Endodermal cell (in vitro differentiated cells): ENCODE measurements around the gene RASSF4. TPM values are rescaled to one million over a fixed set of nuclear protein-coding genes. Genes with fewer than 3 reads are reported as not detected.

Experiments used
- DNase-seq: peaks from one replicate; pipeline ENCODE4 v3.0.0-alpha.2; 2017
- H3K27ac ChIP-seq: 2 replicates; pipeline ENCODE4 v1.5.1; 2013; ENCODE audit warnings: mild to moderate bottlenecking, low read depth, low read length, moderate library complexity
- H3K27me3 ChIP-seq: 2 replicates; pipeline ENCODE4 v1.6.1; 2013; ENCODE audit warnings: mild to moderate bottlenecking, low read length, moderate library complexity; ENCODE audit not compliant: insufficient read depth, control insufficient read depth, poor library complexity, severe bottlenecking
- H3K36me3 ChIP-seq: 2 replicates; pipeline ENCODE4 v1.7.0; 2013; ENCODE audit warnings: mild to moderate bottlenecking, low read length, moderate library complexity; ENCODE audit not compliant: control insufficient read depth, insufficient read depth
- H3K4me1 ChIP-seq: one replicate; pipeline ENCODE4 v1.7.0; 2013; ENCODE audit warnings: low read length; ENCODE audit not compliant: control insufficient read depth, insufficient read depth
- H3K4me3 ChIP-seq: 2 replicates; pipeline ENCODE4 v1.5.1; 2013; ENCODE audit warnings: mild to moderate bottlenecking, low read length, moderate library complexity
- H3K9ac ChIP-seq: 2 replicates; pipeline ENCODE4 v1.6.1; 2013; ENCODE audit warnings: mild to moderate bottlenecking, low read length, moderate library complexity; ENCODE audit not compliant: poor library complexity, severe bottlenecking; ENCODE audit errors: extremely low read depth
- H3K9me3 ChIP-seq: 2 replicates; pipeline ENCODE4 v1.6.1; 2013; ENCODE audit warnings: mild to moderate bottlenecking, low read length, moderate library complexity; ENCODE audit not compliant: control insufficient read depth
- H3K27ac Mint-ChIP-seq: 2 replicates; pipeline ENCODE4 v1.8.0; 2020; ENCODE audit warnings: mixed read lengths
- H3K27me3 Mint-ChIP-seq: 2 replicates; pipeline ENCODE4 v1.8.0; 2021; ENCODE audit warnings: mild to moderate bottlenecking, mixed read lengths; ENCODE audit not compliant: insufficient read depth
- H3K36me3 Mint-ChIP-seq: 2 replicates; pipeline ENCODE4 v1.8.0; 2020; ENCODE audit warnings: low read depth, mixed read lengths
- H3K4me1 Mint-ChIP-seq: 2 replicates; pipeline ENCODE4 v1.8.0; 2020; ENCODE audit warnings: mixed read lengths
- H3K4me3 Mint-ChIP-seq: 2 replicates; pipeline ENCODE4 v1.8.0; 2020; ENCODE audit warnings: mild to moderate bottlenecking, moderate library complexity, mixed read lengths
- H3K9me3 Mint-ChIP-seq: 2 replicates; pipeline ENCODE4 v1.8.0; 2020; ENCODE audit warnings: mild to moderate bottlenecking, mixed read lengths
- total RNA-seq, 2 donors: library from RNA; stranded (reverse); fragmentation: NEBNext Ultra II Directional in 1 of 2; extraction: Animal tissue kit (Norgen Biotek cat#: 25700) in 1 of 2; gene quantifications; 2 replicates in 1 of 2; 3 replicates in 1 of 2; pipeline ENCODE4 v1.2.1, GENCODE V29; 2021
- TF ChIP-seq, protein P1 (sequence below): fragments of 200-600 bp; sonication (generic); conservative IDR thresholded peaks from 2 replicates; pipeline ENCODE4 v1.5.0; 2021; ENCODE audit warnings: antibody characterized with exemption, mild to moderate bottlenecking

The RASSF4 gene
- total RNA-seq, 2 donors from 2014 or later: 5.2 to 14.1 TPM

DNA sequence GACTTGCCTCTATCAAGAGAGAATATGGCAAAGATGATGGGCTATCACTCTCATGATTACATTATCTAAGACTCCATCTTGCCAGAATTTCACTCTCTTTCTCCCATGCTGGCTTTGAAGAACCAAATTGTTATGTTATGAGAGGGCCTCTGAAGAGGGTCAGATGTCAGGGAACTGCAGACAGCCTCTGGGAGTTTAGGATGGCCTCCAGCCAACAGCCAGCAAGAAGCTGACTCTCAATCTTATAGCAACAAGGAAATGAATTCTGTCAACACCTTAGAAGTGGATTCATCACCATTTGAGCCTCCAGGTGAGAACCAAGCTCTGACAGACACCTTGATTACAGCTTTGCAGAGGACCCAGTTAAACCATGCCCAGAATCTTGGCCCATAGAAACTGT lies 74.7 kb downstream of the RASSF4 start:
- peaks cover 2% of the 10 kb centered on the region for H3K36me3 Mint-ChIP-seq
- peaks cover 38% of the 10 kb centered on the region for H3K9me3 Mint-ChIP-seq
- Histone ChIP-seq H3K27ac (no peak overlapping the region), H3K27me3 (no peaks in the 10 kb centered on the region), H3K9me3 (peaks cover 15% of the 10 kb centered on the region), H3K4me1 (no peaks in the 10 kb centered on the region), H3K4me3 (no peak overlapping the region), H3K9ac (no peak overlapping the region), H3K36me3 (no peaks in the 10 kb centered on the region)
- no peak for DNase-seq
- H3K4me3 Mint-ChIP-seq: no peak overlapping the region
- no peak overlapping the region for H3K27ac Mint-ChIP-seq
- H3K27me3 Mint-ChIP-seq: no peaks in the 10 kb centered on the region
- H3K4me1 Mint-ChIP-seq: peaks cover 1% of the 10 kb centered on the region
- TF ChIP-seq, protein P1, sequence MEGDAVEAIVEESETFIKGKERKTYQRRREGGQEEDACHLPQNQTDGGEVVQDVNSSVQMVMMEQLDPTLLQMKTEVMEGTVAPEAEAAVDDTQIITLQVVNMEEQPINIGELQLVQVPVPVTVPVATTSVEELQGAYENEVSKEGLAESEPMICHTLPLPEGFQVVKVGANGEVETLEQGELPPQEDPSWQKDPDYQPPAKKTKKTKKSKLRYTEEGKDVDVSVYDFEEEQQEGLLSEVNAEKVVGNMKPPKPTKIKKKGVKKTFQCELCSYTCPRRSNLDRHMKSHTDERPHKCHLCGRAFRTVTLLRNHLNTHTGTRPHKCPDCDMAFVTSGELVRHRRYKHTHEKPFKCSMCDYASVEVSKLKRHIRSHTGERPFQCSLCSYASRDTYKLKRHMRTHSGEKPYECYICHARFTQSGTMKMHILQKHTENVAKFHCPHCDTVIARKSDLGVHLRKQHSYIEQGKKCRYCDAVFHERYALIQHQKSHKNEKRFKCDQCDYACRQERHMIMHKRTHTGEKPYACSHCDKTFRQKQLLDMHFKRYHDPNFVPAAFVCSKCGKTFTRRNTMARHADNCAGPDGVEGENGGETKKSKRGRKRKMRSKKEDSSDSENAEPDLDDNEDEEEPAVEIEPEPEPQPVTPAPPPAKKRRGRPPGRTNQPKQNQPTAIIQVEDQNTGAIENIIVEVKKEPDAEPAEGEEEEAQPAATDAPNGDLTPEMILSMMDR: no peak

DNA sequence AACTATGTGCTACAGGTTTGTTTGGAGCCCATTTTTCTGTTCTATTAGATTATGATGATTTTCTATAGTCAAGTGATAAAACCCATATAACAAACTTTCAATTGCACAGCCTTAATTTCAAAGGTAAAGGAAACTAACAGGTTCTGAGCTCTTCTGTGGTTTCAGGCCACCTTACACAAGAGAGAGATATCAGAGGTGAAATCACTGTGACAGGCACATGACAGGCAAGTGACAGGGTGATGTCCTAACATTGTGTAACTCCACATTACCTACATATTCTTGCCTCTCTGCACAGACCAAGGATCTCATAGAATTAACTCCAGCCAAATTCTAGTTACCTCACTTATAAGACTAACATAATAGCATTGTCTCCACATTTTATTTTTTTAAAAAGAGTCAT lies 76.1 kb downstream of the RASSF4 start:
- Histone ChIP-seq H3K27me3 (no peaks in the 10 kb centered on the region), H3K27ac (no peak overlapping the region), H3K36me3 (no peaks in the 10 kb centered on the region), H3K4me3 (no peak overlapping the region), H3K4me1 (no peaks in the 10 kb centered on the region), H3K9me3 (peaks cover 15% of the 10 kb centered on the region), H3K9ac (no peak overlapping the region)
- no peak overlapping the region for H3K27ac Mint-ChIP-seq
- H3K4me1 Mint-ChIP-seq: peaks cover 3% of the 10 kb centered on the region
- H3K9me3 Mint-ChIP-seq: peaks cover 30% of the 10 kb centered on the region
- TF ChIP-seq, protein P1: no peak
- DNase-seq: no peak
- H3K4me3 Mint-ChIP-seq: no peak overlapping the region
- peaks cover 2% of the 10 kb centered on the region for H3K36me3 Mint-ChIP-seq
- H3K27me3 Mint-ChIP-seq: no peaks in the 10 kb centered on the region

DNA sequence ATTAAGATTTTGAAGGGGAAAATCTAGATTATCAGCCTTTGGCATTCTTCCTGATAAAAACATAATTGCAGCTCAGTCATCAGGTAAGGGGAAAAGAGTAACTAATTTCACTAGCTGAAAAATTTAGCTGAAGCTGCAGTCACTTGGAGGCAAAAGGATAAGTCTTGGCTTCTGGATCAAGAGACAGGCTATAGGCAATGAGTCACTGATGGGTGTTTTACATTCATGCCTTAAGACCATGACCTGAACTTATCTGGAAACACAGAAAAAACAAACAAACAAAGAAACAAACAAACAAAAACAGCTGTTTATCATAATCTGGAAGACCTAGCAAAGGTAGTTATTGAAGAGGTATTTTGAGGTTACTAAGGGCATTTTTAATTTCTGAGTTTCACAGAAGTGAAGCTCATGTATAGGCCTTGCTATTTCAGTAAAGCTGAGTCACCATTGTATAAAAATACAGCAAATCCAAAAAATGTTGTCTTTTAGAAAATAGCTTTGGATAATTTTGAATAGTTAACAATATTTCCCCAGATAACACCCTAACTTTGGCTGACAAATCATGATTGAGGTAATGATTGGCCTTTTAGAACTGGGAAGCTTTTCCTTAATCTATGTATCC lies 81.4 kb downstream of the RASSF4 start:
- no peaks in the 10 kb centered on the region for H3K9me3 ChIP-seq
- no peak overlapping the region for H3K4me3 Mint-ChIP-seq
- no peaks in the 10 kb centered on the region for H3K27me3 Mint-ChIP-seq
- H3K27ac Mint-ChIP-seq: no peak overlapping the region
- H3K4me3 ChIP-seq: no peak overlapping the region
- H3K27ac ChIP-seq: no peak overlapping the region
- H3K9me3 Mint-ChIP-seq: no peaks in the 10 kb centered on the region
- no peak for DNase-seq
- H3K36me3 Mint-ChIP-seq: no peaks in the 10 kb centered on the region
- no peak overlapping the region for H3K9ac ChIP-seq
- TF ChIP-seq, protein P1: no peak
- no peaks in the 10 kb centered on the region for H3K4me1 ChIP-seq
- no peaks in the 10 kb centered on the region for H3K36me3 ChIP-seq
- peaks cover 18% of the 10 kb centered on the region for H3K4me1 Mint-ChIP-seq
- no peaks in the 10 kb centered on the region for H3K27me3 ChIP-seq
